T47D (cell line): ENCODE measurements around the gene KMT2C.

Experiments
- DNase-seq, 2 experiments: peaks; one replicate each; pipeline versions ENCODE4 v3.0.0 to v3.0.0-alpha.2; 2011 to 2012; ENCODE audit warnings: low read depth in 1 of 2, low spot score in 1 of 2
- JUND ChIP-seq: IDR thresholded peaks from 2 replicates; pipeline ENCODE4 v1.6.1; 2012; ENCODE audit warnings: low read depth
- in situ Hi-C: cut with HindIII; loops from 2 replicates; pipeline ENCODE4 v1.10.0; 2016; ENCODE audit warnings: low sequenced_read_pairs, low pct_unique_long_range_greater_than_20kb

Gene KMT2C

DNA sequence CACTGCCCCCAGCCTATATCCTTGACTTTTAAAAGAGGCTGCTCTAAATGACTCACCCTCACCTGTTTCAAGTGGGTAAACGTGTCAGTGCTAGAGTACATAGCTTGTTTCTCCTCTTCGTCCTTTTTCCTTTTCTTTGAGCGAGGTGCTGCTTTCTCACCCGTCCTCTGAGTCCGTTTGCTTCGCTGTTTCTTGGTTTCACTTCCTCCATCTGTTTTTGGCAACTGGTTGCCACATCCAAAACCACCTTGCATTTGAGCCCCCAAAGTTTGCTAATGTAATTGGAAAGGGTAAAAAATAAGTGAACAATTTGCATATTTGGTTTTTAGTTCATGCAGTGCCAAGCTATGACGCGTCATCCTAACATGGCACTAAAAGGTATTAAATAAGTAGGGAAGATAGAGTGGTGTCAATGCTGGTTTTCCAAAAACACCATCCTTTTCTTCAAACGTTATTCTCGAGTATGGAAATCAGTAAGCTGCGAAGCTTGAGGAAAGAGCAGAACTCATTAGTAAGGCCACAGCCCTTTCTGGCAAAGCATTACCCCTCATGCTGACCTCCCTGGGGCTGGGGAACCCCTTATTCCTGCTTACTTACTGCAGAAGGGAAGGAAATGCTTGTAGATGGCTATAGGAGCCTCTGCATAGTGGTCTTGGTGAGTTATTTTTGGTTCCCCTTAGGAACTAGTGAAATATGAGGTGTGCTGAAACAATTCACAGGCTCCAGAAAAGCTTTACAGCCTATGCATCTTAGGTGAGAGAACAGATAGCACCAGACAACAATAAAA, 276.8 kb downstream of the KMT2C start:
- no peak for TF ChIP-seq JUND
- in situ Hi-C loops, result no loop called here
- DNase-seq, result no peak

DNA sequence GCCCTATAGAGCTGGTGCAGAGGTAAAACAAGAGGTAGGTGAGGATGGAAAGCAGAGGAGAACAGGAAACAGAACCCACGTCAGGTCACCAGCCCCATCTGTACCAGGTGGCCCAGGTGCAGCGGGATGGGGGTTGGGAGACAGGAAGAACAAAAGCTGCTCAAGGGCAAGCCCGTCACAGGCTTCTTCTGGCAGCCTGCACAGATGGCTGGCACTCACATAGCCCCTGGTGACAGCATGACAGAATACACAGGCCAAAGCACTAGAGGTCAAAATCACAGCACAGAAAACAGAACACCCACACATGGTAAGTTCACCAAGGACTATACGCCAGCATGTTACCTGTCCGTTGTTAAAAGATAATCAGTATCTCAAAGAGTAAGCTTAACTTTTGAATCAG, 283.5 kb downstream of the KMT2C start:
- TF ChIP-seq JUND, result no peak
- DNase-seq, result no peak
- in situ Hi-C loops, result no loop called here

DNA sequence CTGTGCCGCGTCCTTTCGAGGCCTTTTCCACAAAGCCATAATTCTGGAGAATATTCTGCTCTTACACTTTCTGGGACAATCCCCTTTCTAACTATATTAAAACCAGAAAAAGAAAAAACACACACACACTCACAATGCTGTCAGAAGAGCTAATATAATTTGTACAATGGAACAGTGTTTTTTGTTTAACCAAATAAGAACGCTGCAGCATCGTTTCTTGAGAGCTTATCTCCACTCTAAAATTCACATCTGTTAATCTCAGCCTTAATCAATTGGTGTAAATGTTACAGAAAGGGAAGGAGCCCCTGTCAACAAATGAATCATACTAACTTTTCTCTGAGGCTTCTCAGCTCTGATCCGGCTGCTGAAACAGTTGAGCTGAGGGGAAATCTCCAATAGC, 286.4 kb downstream of the KMT2C start:
- TF ChIP-seq JUND, result no peak
- in situ Hi-C loops, result no loop called here

DNA sequence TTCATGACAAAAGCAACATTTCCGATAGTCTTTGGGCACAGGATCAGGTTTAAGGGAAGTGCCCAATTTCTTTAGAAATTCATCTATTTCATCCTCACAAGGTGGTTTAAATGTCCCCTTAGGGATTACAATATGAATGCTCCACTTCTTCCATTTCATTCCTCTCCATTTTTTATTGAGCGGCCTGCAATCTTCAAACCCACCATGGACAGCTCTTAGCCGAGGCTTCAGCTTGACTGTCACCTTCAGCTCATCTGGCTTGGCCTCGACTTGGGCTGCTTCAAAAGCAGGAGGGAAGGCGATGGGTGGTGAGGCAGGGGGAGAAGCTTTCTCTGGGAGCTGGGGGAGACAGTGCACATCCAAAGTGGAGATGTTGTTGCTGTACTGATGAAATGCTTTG, 287.1 kb downstream of the KMT2C start:
- in situ Hi-C loops, result no loop called here
- TF ChIP-seq JUND, result no peak
- no peak for DNase-seq

More for the DNA sequence above, 286.4 kb downstream of the KMT2C start:
- no peak for DNase-seq

DNA sequence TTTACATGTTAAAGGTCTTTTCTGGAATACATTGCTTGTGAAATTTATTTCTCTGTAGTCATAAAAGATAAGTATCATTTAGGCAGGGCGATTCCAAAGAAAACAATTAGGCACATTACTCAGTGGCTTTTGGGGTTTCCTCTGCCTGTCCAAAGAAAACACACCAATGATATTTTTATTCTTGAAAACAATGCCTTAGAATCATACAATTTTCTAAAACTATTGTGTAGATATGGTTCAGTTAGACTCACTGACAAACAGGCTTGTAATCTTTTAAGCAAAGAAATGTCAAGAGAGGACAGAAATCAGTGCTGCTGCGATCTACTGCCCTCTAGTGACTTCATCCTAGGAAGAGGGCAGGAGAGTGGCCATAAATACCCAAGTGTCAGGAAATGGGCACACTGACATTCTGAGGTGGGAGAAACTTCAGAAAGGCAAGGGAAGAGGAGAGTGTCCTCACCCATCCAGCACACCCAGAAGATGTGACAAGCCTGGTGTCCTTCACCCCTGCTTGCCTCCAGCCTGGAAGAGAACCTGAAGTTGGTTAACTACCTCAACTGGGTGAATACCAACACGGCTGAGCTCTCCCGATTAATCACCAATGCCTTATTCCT, 289.8 kb downstream of the KMT2C start:
- DNase-seq, result peak; percentile 8 to 55
- in situ Hi-C loops, result no loop called here
- TF ChIP-seq JUND, result no peak

DNA sequence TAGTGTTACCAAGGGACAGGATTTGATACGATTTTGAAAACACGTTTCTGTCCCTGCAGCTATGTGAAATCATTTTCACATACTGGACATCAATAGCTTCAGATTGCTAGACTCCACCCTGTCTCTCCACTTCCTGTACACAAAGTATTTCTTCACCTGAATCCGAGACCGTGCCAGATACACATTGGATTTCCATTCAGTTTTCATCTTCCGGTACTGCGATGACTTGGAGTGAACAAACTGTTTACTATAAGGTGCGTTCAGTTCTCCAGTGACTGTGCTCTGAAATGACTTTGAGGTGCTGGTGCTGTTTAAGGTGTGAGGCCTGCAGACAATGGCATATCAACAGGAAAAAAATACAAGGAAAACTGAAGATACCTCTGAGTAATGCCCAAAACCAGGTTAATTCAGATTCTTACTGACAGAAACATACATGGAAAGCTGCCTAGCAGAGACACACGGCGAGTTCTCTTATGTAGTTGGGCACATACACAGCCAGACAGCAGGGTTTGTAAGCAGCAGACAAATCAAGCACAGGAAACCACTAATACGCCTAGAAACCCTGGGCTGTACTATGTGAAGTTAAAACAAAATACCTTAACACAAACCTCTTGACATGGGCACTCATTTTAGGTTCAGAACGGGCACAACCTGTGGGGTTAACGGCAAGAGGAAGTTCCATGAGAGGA, 291.1 kb downstream of the KMT2C start:
- in situ Hi-C loops, result no loop called here
- no peak for DNase-seq
- no peak for TF ChIP-seq JUND

DNA sequence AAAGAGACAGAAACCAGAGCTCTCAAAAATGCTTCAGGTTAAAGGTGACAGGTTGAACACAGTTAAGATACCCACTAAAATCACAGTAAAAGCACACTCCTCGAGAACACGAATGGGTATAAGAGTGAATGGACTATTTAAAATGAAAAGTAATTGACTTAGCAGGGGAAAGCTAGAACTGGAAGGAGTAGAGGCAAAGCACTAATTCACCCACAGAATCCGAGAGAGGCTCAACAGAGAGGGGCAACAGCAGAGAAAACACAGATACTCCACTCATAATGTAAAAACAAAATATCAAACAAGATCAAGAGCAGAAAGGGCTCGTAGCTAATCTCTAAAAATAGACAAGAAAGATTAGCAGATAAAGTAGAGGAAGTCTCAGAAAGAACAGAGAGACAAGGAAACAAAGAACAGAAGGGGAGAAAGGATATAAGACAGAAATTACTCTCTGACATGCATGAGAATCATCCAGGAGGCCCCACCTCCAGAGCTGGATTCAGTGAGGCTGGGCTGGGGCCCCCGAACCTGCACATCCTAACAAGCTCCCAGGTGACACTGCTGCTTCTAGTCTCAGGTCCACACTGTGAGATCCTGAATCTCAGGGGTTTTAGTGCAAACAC, 292.7 kb downstream of the KMT2C start:
- in situ Hi-C loops, result no loop called here
- TF ChIP-seq JUND, result no peak
- no peak for DNase-seq

DNA sequence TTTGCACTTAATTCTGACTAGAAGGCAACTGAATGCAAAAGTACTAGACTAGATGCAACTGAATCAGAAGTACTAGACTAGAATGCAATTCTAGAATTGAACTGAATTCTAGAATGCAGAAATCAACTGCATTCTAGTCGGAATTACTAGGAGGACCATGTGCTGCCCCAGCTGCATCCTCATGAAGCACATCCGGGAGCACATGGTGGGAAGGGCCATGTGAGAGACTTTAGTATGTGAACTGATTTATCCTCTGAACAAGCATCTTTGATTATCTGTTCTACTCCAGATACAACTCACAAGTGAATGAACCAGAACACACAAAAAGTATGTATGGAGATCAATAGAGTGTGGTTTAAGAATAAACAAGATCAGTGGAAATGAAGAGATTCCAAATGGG, 295.2 kb downstream of the KMT2C start:
- no peak for DNase-seq
- no peak for TF ChIP-seq JUND
- in situ Hi-C loops, result no loop called here

DNA sequence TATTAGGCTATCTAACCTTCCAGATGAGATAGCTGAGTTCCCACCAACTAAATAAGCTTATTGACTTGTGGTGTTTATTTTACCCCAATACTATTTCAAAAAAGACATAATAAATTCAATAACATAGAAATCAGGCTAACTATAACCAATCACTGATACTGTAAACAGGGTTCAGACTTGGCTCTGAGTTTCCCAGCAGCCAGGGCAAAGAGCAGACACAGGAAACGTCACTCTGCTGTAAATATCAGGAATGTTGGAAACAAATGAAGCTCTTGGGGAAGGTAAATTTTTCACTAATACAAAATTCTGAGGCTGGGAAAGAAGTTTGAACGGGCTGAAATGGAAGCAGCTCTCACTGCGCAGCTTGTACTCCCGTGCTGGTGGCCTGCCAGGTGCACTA, 295.7 kb downstream of the KMT2C start:
- in situ Hi-C loops, result no loop called here
- DNase-seq, result no peak
- TF ChIP-seq JUND, result no peak

DNA sequence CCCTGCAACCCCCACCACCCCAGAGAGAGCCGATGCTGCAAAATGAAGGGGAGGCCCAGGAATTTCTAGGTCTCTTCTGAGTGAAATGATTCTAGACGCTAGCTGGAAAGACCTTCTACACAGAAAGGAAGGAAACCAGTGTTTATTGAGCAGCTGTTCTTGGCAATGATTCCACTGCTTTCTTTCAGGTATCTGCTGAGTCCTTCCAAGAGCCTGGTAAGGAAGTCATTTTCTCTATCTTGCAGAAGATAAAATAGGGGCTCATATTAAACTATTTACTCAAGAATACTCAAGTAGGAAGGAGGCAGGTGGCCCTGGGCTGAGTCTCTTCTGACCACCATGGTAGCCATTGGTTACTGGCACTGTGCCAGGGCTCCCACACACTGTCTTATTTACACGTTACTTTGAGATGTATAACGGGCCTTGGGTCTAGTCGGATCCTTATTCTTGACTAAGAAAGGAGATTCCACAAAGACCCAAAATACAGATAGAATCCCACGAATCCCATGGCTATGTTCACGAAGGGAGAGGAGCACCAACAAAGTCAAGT, 298.3 kb downstream of the KMT2C start:
- DNase-seq, result no peak
- no peak for TF ChIP-seq JUND
- in situ Hi-C loops, result no loop called here

DNA sequence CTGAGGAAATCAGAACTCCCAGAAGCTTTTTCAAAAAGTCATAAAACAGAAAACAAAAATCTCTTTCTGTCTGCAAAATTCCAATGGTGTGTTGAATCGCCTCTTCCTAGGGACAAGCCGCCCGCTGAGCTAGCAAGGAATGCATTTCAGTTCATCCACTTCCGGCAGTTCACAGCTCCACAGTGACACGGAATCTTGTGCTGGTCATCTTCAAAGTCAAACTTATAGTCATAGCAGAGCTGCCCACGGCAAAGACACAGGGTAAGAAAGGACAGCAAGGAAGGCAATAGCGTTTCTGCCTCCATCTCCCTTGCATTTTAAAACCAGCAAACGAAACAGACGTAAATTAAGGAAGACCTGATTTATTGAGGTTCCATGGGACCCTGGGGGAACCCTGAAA, 299.1 kb downstream of the KMT2C start:
- DNase-seq, result no peak
- in situ Hi-C loops, result no loop called here
- TF ChIP-seq JUND, result no peak

DNA sequence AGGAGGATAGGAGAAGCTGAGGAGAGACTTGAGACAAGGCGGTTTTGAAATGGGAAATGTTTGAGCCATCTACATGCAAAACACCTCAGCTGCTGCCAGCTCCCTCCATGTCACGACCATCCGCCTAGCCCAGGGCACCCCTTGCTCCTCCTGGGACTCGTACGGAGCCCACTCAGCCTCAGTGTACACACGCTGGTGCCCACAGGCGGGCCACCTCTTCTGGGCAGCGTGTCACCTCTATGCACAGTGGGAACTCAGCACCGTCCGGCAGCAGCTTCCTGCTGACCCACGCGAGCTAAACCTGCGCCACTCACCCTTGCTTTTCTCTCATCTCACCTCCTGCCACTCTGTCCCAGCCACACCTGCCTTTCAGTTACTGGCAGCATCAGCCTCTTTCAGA, 302.0 kb downstream of the KMT2C start:
- in situ Hi-C loops, result no loop called here
- no peak for DNase-seq
- TF ChIP-seq JUND, result no peak
